Cardiac fibroblast (primary cell): Measurements from ENCODE around the gene LIN37.
A peak's percentile ranks its signal among the peaks of the same experiment; 100 is the strongest.

Experiments
- DNase-seq, 2 donors: peaks; one replicate each; pipeline versions ENCODE4 v3.0.0 to v3.0.0-alpha.2; 2010; ENCODE audit warnings: low read depth in 2 of 2
- H3K4me3 ChIP-seq, 2 donors: replicated peaks in 1 of 2; 1 replicate in 1 of 2; 2 replicates in 1 of 2; pipeline ENCODE4 v1.5.1; 2011; ENCODE audit warnings: low read depth in 2 of 2, low read length in 2 of 2, mild to moderate bottlenecking in 2 of 2, moderate library complexity in 1 of 2
- CTCF ChIP-seq: IDR thresholded peaks from one replicate; pipeline ENCODE4 v1.5.1; 2011; ENCODE audit warnings: low read depth, mild to moderate bottlenecking, low read length, inconsistent platforms

LIN37 gene

GRCh38 chr19:35773020-35773806 lies 24.8 kb downstream of the LIN37 start:
- no peak overlapping the region for H3K4me3 ChIP-seq
- DNase-seq, result peak; percentile 42 to 72
- no peak for TF ChIP-seq CTCF

GRCh38 chr19:35774274-35775045 lies 26.1 kb downstream of the LIN37 start:
- no peak for TF ChIP-seq CTCF
- no peak for DNase-seq
- peak overlapping the region; percentile 8 to 37 for H3K4me3 ChIP-seq

GRCh38 chr19:35775046-35775297 lies 26.6 kb downstream of the LIN37 start:
- TF ChIP-seq CTCF, result no peak
- no peak for DNase-seq
- H3K4me3 ChIP-seq, result peak overlapping the region; percentile 8 to 37

- no peak for TF ChIP-seq CTCF
- peak; percentile 96 for DNase-seq
- H3K4me3 ChIP-seq, result peak within 1 kb of the TSS; percentile 68 to 70
Observed at GRCh38 chr19:35775298-35776101, 27.1 kb downstream of the LIN37 start, which contains the start of gene ARHGAP33. ARHGAP33 (plus strand) TSS chr19:35775564; CDS start chr19:35775659, 95 bp downstream.

GRCh38 chr19:35776102-35776788 lies 27.9 kb downstream of the LIN37 start:
- no peak for TF ChIP-seq CTCF
- peak overlapping the region; percentile 68 to 70 for H3K4me3 ChIP-seq
- DNase-seq, result no peak

GRCh38 chr19:35777086-35777841 lies 28.9 kb downstream of the LIN37 start:
- DNase-seq, result peak in 1 of 2 donors; percentile 8
- TF ChIP-seq CTCF, result no peak
- no peak overlapping the region for H3K4me3 ChIP-seq
